Posterior vena cava (tissue), 2 donors: ENCODE data around the gene STIM2. TPM values are rescaled to one million over a fixed set of nuclear protein-coding genes. Genes with fewer than 3 reads are reported as not detected.
"Not testable (repeated sequence)": the region's sequence is repeated elsewhere in the genome, so short reads cannot be mapped to it uniquely, and the experiment has no call there.

Source experiments
- DNase-seq: peaks from one replicate; pipeline ENCODE4 v3.0.0-alpha.2; 2020; ENCODE audit warnings: low spot score
- intact Hi-C, 2 donors: fragments of 100-400 bp; cut with DNase I; formaldehyde crosslinking; loops; one replicate each; pipeline versions ENCODE4 v1.14.1 to v1.14.2; 2022 to 2023
- total RNA-seq, 2 donors: library from RNA; stranded (reverse); fragmentation: NEBNext Ultra II Directional; extraction: Animal tissue kit (Norgen Biotek cat#: 25700); gene quantifications; one replicate each; pipeline ENCODE4 v1.2.1, GENCODE V29; 2021
- donor health status: DM: yes; HTN: yes; CAD: no.
- donor health status: DM: yes; HTN: yes; CAD: no.

Gene STIM2
- total RNA-seq, 2 donors from 2014 or later = 17.0 to 17.4 TPM

DNA sequence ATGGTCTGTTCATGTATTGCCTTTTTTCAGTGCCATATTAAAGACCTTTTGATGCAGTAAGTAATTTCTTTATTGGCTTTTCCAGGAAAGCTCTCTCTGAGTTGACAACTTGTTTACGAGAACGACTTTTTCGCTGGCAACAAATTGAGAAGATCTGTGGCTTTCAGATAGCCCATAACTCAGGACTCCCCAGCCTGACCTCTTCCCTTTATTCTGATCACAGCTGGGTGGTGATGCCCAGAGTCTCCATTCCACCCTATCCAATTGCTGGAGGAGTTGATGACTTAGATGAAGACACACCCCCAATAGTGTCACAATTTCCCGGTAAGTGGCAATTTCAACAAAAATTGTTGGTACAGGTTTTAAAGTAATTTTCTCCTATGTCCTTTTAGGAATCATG lies 148.0 kb downstream of the STIM2 start:
- intact Hi-C loops = no loop called here
- DNase-seq = no peak

DNA sequence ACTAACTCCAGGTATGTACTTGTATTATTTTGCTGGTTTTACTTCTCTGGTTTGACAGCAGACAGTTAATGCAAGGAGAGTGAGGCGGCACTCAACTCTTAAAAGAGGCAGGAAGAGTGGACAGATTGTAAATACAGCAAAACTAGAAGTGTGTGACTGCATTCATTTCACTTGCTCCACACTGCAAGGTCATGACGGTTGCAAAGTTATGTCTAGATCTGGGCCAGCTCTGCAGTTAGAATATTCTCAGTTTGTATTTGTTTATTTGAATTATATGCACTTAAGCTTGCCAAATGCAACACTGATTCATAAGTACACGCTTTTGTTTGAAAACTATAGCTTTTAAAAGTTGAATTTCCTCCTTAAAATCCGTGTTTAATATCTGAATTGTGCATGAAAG lies 148.9 kb downstream of the STIM2 start:
- no peak for DNase-seq
- intact Hi-C loops = no loop called here

DNA sequence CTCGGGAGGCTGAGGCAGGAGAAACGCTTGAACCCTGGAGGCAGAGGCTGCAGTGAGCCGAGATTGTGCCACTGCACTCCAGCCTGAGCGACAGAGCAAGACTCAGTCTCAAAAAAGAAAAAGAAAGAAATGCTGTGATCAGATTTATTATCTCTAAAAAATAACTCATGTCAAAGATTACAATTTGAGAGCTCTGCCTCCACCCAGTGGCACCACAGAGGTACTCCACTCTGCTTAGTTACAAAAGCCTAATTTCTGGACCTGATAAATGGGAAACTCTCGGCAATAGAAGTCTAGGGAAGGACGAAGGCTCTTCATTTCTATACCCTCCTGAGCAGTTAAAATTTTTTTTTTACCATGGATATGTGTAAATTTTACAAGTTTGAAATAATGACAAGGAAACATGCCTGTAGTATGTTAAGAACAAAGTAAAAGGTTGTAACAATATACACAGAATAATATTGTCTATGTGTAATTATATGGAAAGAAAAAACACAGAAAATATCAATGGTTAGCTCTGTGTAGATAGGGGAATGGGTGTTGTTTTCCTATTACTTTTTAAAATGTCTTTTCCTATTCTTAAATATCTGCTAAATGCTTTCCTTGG lies 149.8 kb downstream of the STIM2 start:
- intact Hi-C loops = loop anchor here in 1 of 2 donors (10.0 kb wide), 1 partner anchor 556 kb away; no protein-coding TSS in a partner anchor
- peak; percentile 86 for DNase-seq

DNA sequence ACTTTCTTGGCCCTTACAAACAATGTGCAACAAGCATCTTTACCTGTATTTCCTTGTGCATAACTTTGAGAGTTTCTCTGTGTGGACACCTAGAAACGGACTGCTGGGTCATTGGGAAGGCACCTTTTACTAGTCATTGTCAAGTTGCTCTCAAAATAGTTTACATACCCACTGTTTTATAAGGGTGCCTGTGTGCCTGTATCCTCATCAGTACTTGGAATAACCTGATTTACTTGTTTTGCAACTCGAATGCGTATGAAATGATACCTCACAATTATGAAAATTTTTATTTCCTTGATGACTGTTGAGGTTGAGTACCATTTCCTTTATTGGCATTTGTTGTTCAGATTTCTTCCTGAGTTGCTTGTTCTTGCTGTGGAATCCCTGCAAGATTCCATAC lies 150.8 kb downstream of the STIM2 start:
- no peak for DNase-seq
- intact Hi-C loops = loop anchor here in 1 of 2 donors (10.0 kb wide), 1 partner anchor 557 kb away; no protein-coding TSS in a partner anchor

DNA sequence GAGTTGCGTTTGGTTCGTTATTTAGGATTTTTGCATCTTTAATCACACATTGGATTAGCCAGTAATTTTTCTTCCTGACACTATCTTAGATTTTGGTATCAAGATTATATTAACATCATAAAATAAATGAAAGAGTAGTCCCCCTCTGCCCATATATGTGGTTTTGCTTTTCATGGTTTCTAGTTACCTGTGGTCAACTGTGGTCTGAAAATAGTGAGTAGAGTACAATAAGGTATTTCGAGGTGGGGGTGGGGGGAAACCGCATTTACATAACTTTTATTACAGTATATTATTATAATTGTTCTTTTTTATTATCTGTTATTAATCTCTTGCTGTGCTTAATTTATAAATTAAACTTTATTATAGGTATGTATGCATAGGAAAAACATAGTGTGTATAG lies 152.4 kb downstream of the STIM2 start:
- no peak for DNase-seq
- intact Hi-C loops = loop anchor here in 1 of 2 donors (10.0 kb wide), 1 partner anchor 558 kb away; no protein-coding TSS in a partner anchor

DNA sequence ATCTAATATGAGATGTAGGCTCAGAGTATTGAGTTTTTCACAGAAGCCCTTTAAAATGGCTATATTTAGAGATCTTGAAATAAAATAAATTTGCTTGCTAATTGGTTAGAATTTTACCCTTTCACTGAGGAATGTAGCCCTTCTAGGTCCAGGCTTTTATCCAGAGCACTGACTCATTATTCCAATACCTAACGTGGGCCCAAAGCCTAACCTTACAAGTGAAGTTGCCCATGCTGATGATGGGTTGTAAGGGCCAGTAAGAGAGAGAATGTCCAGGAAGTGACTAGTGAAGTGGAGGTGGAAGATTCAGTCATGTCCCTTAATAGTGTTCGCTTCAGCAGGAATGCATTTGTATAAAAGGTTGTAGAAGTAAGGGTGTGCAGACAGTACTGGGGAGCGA lies 155.9 kb downstream of the STIM2 start:
- intact Hi-C loops = loop anchor here in 1 of 2 donors (10.0 kb wide), 1 partner anchor 562 kb away; no protein-coding TSS in a partner anchor
- no peak for DNase-seq

DNA sequence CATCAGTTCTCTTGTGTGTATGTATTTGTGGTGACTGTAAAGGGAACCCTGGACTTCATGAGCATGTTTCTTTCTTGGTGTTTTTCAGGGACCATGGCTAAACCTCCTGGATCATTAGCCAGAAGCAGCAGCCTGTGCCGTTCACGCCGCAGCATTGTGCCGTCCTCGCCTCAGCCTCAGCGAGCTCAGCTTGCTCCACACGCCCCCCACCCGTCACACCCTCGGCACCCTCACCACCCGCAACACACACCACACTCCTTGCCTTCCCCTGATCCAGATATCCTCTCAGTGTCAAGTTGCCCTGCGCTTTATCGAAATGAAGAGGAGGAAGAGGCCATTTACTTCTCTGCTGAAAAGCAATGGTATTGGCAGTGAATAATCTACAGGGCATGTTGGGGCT lies 157.0 kb downstream of the STIM2 start:
- DNase-seq = no peak
- intact Hi-C loops = loop anchor here in 1 of 2 donors (10.0 kb wide), 1 partner anchor 563 kb away; no protein-coding TSS in a partner anchor

DNA sequence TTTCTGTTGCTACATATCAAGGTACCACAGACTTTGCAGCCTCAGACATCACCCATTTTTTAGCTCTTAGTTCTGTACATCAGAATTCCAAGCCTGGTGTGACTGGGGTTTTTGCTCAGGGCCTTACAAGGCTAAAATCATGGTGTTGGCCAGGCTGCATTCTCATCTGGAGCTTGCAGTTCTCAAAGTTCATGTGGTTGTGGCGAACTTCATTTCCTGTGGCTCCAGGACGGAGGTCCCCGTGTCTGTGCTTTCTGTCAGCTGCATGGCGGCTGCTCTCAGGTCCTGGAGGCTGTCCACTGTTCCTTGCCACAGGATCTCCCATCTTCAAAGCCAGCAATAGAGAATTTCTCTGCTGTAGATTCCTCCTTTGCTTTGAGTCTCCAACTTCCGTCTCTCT lies 157.4 kb downstream of the STIM2 start:
- intact Hi-C loops = loop anchor here in 1 of 2 donors (10.0 kb wide), 1 partner anchor 563 kb away; no protein-coding TSS in a partner anchor
- DNase-seq = no peak

DNA sequence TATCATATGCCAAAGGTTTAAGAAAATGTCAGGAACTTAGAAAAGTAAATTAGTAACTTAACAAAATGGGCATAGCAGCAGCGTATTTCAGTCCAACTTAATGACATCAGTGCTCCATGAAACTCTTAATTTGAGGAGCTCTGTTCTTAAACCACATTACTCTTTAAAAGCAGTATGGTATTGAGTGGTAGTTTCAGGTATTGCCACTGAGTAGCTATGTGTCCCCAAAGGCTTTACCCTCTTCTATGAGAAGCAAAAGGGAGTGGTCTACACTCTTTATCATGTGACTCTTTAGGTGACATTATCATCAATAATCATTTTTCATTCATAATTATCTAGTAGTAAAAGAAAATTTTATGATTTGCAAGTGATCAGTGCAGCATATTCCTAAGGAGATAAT lies 158.3 kb downstream of the STIM2 start:
- no peak for DNase-seq
- intact Hi-C loops = loop anchor here in 1 of 2 donors (10.0 kb wide), 1 partner anchor 564 kb away; no protein-coding TSS in a partner anchor

DNA sequence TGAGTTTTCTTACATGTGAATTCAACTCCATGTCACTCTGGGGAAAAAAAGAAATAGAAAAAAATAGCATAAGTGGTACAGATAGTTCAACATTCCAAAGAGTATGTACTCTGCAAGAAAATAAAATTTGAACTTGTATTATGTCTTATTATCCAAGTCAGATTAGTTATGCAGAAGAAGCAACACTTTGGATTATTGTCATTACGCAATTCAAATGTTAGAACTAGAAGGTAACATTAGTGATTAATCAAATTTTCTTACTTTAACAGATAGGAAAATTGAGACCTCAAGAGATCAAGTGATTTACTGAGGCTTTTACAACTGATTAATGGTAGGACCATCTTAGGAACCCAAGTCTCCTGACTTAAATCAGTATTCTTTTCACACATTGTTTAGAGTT lies 159.1 kb downstream of the STIM2 start:
- DNase-seq = no peak
- intact Hi-C loops = loop anchor here in 1 of 2 donors (10.0 kb wide), 1 partner anchor 565 kb away; no protein-coding TSS in a partner anchor

DNA sequence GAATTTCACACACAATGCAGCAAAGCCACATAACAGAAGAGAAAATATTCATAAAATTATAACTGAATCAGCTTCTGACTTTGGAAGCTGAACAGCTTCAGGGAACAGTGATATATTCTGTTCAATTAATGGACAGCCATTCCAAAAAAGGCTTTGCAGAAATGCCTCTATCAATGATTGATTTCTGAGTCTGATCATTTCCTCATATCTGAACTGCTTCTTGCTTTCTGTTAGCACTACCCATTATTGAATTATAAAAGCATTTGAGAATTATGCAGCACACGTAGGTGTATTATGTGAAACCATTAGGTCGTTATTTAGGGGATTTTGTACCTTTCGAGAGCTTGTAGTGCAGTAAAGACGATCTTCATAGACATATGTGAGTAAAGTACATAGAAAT lies 159.6 kb downstream of the STIM2 start:
- no peak for DNase-seq
- intact Hi-C loops = no loop called here

DNA sequence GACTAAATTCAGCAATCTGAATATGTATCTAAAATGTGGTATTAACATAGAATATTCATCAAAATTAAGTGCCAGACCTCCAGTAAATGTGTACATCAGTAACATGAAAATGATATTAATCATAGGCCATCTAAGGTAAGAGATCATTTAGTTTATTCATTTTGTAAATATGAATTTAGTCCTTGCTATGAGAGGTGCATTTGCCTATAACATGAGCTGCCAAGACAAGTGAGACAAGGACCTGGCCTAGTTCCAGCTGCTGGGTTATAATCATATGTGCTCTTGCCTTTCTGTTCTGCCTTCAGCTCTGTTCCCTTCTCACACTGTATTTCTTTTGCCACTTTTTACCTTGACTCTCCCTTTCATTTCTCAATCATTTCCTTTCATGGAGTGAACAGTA lies 160.0 kb downstream of the STIM2 start:
- DNase-seq = no peak
- intact Hi-C loops = no loop called here

DNA sequence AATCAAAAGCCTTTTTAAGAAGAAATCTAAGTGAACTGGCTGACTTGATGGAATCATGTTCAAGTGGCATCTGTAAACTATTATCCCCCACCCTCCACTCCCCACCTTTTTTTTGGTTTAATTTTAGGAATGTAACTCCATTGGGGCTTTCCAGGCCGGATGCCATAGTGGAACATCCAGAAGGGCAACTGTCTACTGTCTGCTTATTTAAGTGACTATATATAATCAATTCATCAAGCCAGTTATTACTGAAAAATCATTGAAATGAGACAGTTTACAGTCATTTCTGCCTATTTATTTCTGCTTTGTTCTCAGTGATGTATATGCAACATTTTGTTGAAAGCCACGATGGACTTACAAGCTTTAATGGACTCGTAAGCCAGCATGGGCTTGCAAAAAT lies 162.3 kb downstream of the STIM2 start:
- DNase-seq = no peak
- intact Hi-C loops = no loop called here

DNA sequence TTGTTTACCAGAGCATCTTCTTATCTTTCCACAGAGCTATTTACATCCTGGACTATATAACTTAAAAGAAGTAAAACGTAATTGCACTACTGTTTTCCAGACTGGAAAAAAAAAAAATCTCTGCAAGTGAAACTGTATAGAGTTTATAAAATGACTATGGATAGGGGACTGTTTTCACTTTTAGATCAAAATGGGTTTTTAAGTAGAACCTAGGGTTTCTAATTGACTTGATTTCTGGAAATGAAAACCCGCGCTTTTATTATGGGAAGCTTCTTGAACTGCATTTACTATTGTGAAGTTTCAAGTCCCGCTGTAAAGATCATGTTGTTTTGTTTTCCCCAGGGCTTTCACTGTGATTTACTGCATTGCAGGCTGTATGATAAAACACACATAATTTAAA lies 162.7 kb downstream of the STIM2 start:
- no peak for DNase-seq
- intact Hi-C loops = no loop called here

DNA sequence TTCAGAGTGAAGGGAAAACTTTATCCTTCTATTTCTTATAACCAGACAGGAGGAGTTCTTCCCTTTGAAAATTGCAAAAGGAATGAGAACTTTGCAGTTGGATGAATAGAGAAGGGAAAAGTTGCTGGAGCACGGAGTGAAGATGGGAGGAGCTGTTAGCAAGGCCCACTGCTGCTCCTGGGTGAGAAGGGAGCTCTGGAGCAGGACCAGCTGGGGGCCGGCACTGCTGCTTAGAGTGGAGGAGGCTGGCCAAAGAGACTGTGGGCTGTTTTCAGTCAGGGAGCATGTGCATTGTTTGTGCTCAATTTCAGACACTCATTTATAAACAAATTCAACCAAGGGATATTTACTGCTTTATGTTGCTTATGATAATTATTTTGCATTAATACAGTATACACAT lies 164.2 kb downstream of the STIM2 start:
- no peak for DNase-seq
- intact Hi-C loops = no loop called here

DNA sequence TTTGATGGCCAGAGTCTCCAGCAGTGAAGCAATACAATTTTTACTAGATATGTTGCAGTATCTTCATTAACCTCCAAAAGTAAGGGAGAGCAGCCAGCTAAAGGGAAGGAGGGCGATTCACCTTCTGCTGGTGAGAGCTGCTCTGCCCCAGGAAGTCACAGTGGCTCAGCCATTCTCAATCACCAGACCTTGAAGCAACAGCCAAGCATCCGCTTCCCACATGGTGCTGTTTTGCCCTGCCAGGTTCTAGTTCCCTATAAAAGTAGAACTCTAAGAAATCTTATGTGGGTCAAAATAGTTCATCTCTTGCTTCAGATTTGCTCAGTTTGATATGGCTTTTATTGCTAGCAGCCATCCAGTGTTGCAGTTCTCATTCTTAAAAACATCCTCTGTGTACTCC lies 166.8 kb downstream of the STIM2 start:
- intact Hi-C loops = no loop called here
- DNase-seq = no peak

DNA sequence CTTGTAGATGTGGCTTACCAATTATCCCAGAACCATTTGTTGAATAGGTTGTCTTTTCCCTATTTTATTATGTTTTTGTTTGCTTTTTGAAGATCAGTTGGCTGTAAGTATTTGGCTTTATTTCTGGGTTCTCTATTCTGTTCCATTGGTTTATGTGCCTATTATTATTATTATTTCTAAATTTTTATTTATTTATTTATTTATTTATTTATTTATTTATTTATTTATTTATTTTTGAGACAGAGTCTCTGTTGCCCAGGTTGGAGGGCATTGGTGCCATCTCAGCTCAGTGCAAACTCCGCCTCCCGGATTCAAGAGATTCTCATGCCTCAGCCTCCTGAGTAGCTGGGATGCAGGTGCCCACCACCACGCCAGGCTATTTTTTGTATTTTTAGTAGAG lies 174.5 kb downstream of the STIM2 start:
- DNase-seq, intact Hi-C loops: not testable (repeated sequence)

DNA sequence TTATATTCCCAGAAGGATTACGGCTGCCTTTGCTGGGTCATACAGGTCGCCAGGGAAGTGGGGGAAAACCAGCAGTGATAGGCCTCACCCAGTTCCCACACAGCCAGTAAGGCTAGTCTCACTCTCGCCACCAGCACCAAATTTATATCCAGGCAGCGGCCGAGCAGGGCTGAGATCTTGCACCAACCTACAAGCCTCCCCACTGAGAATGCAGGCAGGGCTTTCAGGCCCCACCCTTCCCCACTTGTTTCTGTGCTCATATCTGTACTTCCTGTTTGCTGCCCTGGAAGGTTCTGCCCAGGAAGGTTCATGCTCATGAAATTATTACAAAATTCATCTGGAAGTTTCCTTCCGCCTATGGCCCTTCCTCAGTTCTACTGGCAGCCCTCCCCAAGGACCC lies 179.7 kb downstream of the STIM2 start:
- DNase-seq = no peak
- intact Hi-C loops = no loop called here

DNA sequence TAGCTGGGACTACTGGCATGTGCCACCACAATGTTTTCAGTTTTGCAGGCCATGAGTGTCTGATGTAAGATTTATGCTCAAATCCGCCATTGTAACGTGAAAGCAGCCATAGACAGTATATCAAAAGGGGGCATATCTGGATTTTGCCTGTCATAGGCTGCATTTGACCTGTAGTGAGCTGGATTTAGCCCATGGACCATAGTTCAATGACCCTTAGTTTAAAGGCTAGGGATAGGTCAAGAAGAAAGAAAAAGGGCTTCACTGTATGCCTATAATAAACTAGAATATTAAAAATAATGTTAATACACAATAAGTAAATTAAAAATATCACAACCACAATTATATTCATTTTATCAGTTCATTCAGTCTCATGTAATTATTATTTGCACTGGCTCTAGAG lies 181.8 kb downstream of the STIM2 start:
- DNase-seq = no peak
- intact Hi-C loops = no loop called here

DNA sequence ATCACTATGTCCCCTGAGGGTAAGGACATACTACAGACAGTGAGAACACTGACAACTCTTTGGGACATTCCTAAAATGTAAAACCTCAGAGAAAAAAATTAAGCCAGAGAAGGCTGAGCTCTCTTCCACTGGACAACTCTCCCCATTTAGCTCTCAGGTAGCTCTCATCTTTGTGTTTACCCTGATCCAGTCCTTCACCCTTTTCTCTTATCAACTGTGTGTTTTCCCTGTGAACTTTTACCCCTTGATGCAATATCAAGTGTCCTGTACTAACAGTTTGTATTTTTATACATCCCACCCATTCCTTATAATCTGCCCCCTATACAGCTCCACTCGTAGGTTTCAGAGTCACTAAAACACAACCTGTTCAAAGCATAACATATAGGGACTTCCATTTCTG lies 182.6 kb downstream of the STIM2 start:
- intact Hi-C loops = no loop called here
- no peak for DNase-seq

DNA sequence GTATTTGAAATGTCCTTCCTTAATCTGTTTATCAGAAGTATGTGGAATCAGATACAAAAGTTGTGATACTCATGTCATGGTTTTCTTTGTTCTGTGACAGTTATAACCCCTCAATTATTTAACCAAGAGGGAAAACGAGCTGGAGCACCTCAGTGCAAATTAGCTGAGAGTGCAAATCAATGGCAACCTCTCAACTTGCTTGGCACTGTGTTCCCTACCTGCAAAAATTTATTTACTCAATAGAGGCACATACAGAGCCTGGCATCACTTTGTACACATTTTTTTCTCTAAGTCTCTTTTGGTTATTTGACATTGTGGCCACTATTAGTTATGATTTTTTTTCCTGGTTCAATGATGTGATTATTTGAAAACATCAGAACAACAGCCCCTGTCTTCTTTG lies 186.2 kb downstream of the STIM2 start:
- DNase-seq = no peak
- intact Hi-C loops = no loop called here
